CD4-positive, alpha-beta memory T cell (primary cell): ENCODE results near the gene MCM6. TPM values are rescaled to one million over a fixed set of nuclear protein-coding genes. Genes with fewer than 3 reads are reported as not detected.

Source experiments
- CTCF ChIA-PET: fragments of 350-600 bp; sonication (Branson Sonifier 250); formaldehyde crosslinking; loops from one replicate; lab custom pipeline; 2021; ENCODE audit warnings: inconsistent platforms; ENCODE audit not compliant: partially characterized antibody; lab: Charles Lee
- POLR2A ChIA-PET: fragments of 350-600 bp; sonication (Branson Sonifier 250); formaldehyde crosslinking; loops from one replicate; lab custom pipeline; 2021; ENCODE audit not compliant: partially characterized antibody; lab: Charles Lee
- DNase-seq, 5 donors: peaks; one replicate each; pipeline versions ENCODE4 v3.0.0 to v3.0.0-alpha.2; 2020 to 2022; ENCODE audit warnings: mixed read lengths in 1 of 5
- H3K27ac ChIP-seq: one replicate; pipeline ENCODE4 v1.7.0; 2013; ENCODE audit warnings: low read depth, low read length
- H3K27me3 ChIP-seq: 2 replicates; pipeline ENCODE4 v1.7.0; 2013; ENCODE audit warnings: mild to moderate bottlenecking, low read length, moderate library complexity; ENCODE audit not compliant: insufficient read depth
- H3K36me3 ChIP-seq: 2 replicates; pipeline ENCODE4 v1.7.0; 2013; ENCODE audit warnings: mild to moderate bottlenecking, low read length, moderate library complexity; ENCODE audit not compliant: insufficient read depth
- H3K4me1 ChIP-seq: 2 replicates; pipeline ENCODE4 v1.7.0; 2013; ENCODE audit warnings: mild to moderate bottlenecking, low read length, moderate library complexity; ENCODE audit not compliant: insufficient read depth
- H3K4me3 ChIP-seq, 2 donors: one replicate each; pipeline ENCODE4 v1.7.0; 2013; ENCODE audit warnings: low read length in 2 of 2, mild to moderate bottlenecking in 1 of 2
- H3K9me3 ChIP-seq, 2 donors: one replicate each; pipeline ENCODE4 v1.7.0; 2013; ENCODE audit warnings: low read length in 2 of 2, control low read depth in 1 of 2; ENCODE audit not compliant: control insufficient read depth in 1 of 2
- H3K27ac Mint-ChIP-seq, 7 donors: one replicate each; pipeline ENCODE4 v1.8.0; 2020 to 2021; ENCODE audit warnings: mixed read lengths in 7 of 7, mild to moderate bottlenecking in 6 of 7, inconsistent platforms in 3 of 7, moderate library complexity in 3 of 7
- H3K27me3 Mint-ChIP-seq, 2 donors: one replicate each; pipeline ENCODE4 v1.8.0; 2020 to 2021; ENCODE audit warnings: mixed read lengths in 2 of 2
- H3K36me3 Mint-ChIP-seq, 2 donors: one replicate each; pipeline ENCODE4 v1.8.0; 2020 to 2021; ENCODE audit warnings: mixed read lengths in 2 of 2, inconsistent platforms in 1 of 2, mild to moderate bottlenecking in 1 of 2
- H3K4me1 Mint-ChIP-seq, 4 donors: one replicate each; pipeline ENCODE4 v1.8.0; 2020 to 2021; ENCODE audit warnings: mixed read lengths in 4 of 4, mild to moderate bottlenecking in 1 of 4
- H3K4me3 Mint-ChIP-seq, 8 donors: one replicate each; pipeline ENCODE4 v1.8.0; 2020 to 2021; ENCODE audit warnings: mixed read lengths in 8 of 8, mild to moderate bottlenecking in 7 of 8, moderate library complexity in 6 of 8, inconsistent platforms in 3 of 8
- H3K9me3 Mint-ChIP-seq, 8 donors: one replicate each; pipeline ENCODE4 v1.8.0; 2020 to 2021; ENCODE audit warnings: mixed read lengths in 8 of 8, mild to moderate bottlenecking in 5 of 8, inconsistent platforms in 3 of 8, moderate library complexity in 1 of 8
- intact Hi-C: fragments of 100-400 bp; cut with micrococcal nuclease; formaldehyde crosslinking; loops from one replicate; pipeline ENCODE4 v1.15.1; 2023
- polyA plus RNA-seq, 2 donors: library from polyadenylated mRNA; unstranded; fragments of 300-500 nt; fragmentation: Illumina TruSeq; gene quantifications; one replicate each; pipeline ENCODE4 v1.2.3, GENCODE V29; 2021
- total RNA-seq, 2 experiments: library from RNA; stranded (reverse); gene quantifications; one replicate each; pipeline ENCODE4 v1.2.3, GENCODE V29; 2021

MCM6 gene
- total and polyA plus RNA-seq, 4 experiments from 2014 or later, result 16.1 to 32.7 (median 25.1) TPM

DNA sequence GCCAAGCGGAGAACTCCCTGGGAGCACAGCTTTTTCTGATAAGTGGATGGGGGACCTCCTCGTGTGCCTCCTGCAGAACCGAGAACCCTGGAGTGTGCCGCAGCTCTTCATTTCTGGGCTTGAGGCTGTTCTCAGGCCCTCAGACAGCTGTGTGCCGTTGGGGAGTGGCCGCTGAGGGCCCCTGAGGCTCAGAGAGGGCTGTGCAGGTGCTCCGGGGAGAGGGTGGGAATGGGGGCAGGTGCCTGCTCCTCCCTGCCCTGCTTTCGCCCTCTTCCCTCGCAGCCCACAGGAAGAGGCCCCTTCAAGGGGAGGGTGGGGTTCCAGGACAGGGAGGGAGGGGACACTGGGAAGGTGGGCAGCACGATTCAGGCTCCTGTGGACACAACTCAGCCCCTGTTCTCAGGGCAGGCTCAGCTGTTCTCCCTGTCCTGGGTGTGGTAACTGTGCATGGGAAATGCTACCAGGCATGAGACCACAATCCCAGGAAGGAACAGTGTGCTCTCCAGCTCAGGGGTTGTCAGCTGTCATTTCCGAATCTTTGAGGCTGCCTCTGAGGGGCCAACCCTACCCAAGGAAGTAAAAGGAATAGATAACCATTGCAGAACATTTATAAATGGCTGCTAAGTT lies 50.6 kb downstream of the MCM6 start:
- no peaks in the 10 kb centered on the region for H3K36me3 ChIP-seq
- intact Hi-C loops, result no loop called here
- no peaks in the 10 kb centered on the region for H3K27me3 ChIP-seq
- H3K4me3 Mint-ChIP-seq, result no peak overlapping the region
- no peaks in the 10 kb centered on the region for H3K27me3 Mint-ChIP-seq
- no peak overlapping the region for H3K27ac ChIP-seq
- POLR2A ChIA-PET, result no interaction called here
- peaks cover under 1% of the 10 kb centered on the region for H3K4me1 ChIP-seq
- peaks cover 0 to 10% of the 10 kb centered on the region in 2 donors for H3K36me3 Mint-ChIP-seq
- H3K4me1 Mint-ChIP-seq, result peaks cover 0 to 4% (median 2%) of the 10 kb centered on the region in 4 donors
- no peaks in the 10 kb centered on the region for H3K9me3 ChIP-seq
- CTCF ChIA-PET, result interaction anchor here (0.8 to 1.1 kb wide), 2 partner anchors 13 to 28 kb away, joined by 3 read pairs; no protein-coding TSS in a partner anchor
- H3K27ac Mint-ChIP-seq, result no peak overlapping the region
- DNase-seq, result no peak
- peaks cover 0 to 13% (median 9%) of the 10 kb centered on the region in 8 donors for H3K9me3 Mint-ChIP-seq
- H3K4me3 ChIP-seq, result no peak overlapping the region

- Mint-ChIP-seq H3K4me3 (no peak overlapping the region), H3K9me3 (peaks cover 0 to 13% (median 9%) of the 10 kb centered on the region in 8 donors), H3K27me3 (no peaks in the 10 kb centered on the region), H3K27ac (no peak overlapping the region), H3K4me1 (peaks cover 5 to 9% (median 6%) of the 10 kb centered on the region in 4 donors), H3K36me3 (peaks cover 0 to 10% of the 10 kb centered on the region in 2 donors)
- Histone ChIP-seq H3K4me1 (peaks cover 5% of the 10 kb centered on the region), H3K4me3 (no peak overlapping the region), H3K27me3 (no peaks in the 10 kb centered on the region), H3K36me3 (no peaks in the 10 kb centered on the region), H3K9me3 (no peaks in the 10 kb centered on the region), H3K27ac (no peak overlapping the region)
- intact Hi-C loops, result no loop called here
- POLR2A ChIA-PET, result no interaction called here
- CTCF ChIA-PET, result interaction anchor here (1.1 kb wide), 1 partner anchor 14 kb away, joined by 3 read pairs; no protein-coding TSS in a partner anchor
- DNase-seq, result no peak
Measured at GRCh38 chr2:135825131-135825530, 51.1 kb downstream of the MCM6 start.

DNA sequence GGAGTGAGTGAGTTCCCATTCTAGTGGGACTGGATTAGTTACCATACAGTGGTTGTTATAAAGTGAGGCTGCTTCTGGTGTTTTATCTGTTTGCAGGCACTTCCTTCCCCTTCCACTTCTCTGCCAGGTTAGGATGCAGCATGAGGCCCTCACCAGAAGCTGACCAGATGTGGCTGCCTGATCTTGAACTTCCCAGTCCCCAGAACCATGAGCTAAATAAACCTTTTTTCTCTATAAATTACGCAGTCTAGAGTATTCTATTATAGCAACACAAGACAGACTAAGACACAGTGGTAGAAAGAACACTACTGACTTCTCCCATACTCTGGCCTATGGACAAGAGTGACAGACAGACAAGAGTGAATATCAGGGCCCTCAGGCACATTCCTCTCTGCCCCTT lies 53.4 kb downstream of the MCM6 start:
- no peak for DNase-seq
- no peak overlapping the region for H3K27ac ChIP-seq
- no peak overlapping the region for H3K4me3 ChIP-seq
- no peaks in the 10 kb centered on the region for H3K36me3 ChIP-seq
- ChIA-PET CTCF (no interaction called here), POLR2A (no interaction called here)
- no peaks in the 10 kb centered on the region for H3K27me3 ChIP-seq
- H3K36me3 Mint-ChIP-seq, result peaks cover 0 to 10% of the 10 kb centered on the region in 2 donors
- H3K27ac Mint-ChIP-seq, result no peak overlapping the region
- intact Hi-C loops, result no loop called here
- H3K4me3 Mint-ChIP-seq, result no peak overlapping the region
- no peaks in the 10 kb centered on the region for H3K9me3 ChIP-seq
- peaks cover 0 to 13% (median 9%) of the 10 kb centered on the region in 8 donors for H3K9me3 Mint-ChIP-seq
- peaks cover 15% of the 10 kb centered on the region for H3K4me1 ChIP-seq
- H3K4me1 Mint-ChIP-seq, result peaks cover 5 to 21% (median 14%) of the 10 kb centered on the region in 4 donors
- H3K27me3 Mint-ChIP-seq, result peaks cover 0 to 1% of the 10 kb centered on the region in 2 donors

- H3K36me3 ChIP-seq, result no peaks in the 10 kb centered on the region
- H3K4me3 ChIP-seq, result no peak overlapping the region
- peaks cover 0 to 1% of the 10 kb centered on the region in 2 donors for H3K27me3 Mint-ChIP-seq
- peaks cover 15% of the 10 kb centered on the region for H3K4me1 ChIP-seq
- H3K9me3 ChIP-seq, result no peaks in the 10 kb centered on the region
- intact Hi-C loops, result no loop called here
- peaks cover 5 to 21% (median 14%) of the 10 kb centered on the region in 4 donors for H3K4me1 Mint-ChIP-seq
- H3K4me3 Mint-ChIP-seq, result peak overlapping the region in 1 of 8 donors; percentile 21
- H3K27ac Mint-ChIP-seq, result peak overlapping the region in 1 of 7 donors; percentile 43
- no peaks in the 10 kb centered on the region for H3K27me3 ChIP-seq
- peaks cover 0 to 13% (median 9%) of the 10 kb centered on the region in 8 donors for H3K9me3 Mint-ChIP-seq
- POLR2A ChIA-PET, result no interaction called here
- DNase-seq, result no peak
- H3K36me3 Mint-ChIP-seq, result peaks cover 0 to 10% of the 10 kb centered on the region in 2 donors
- H3K27ac ChIP-seq, result no peak overlapping the region
- CTCF ChIA-PET, result interaction anchor here (1.7 kb wide), 1 partner anchor 15 kb away, joined by 4 read pairs; no protein-coding TSS in a partner anchor
Measured at GRCh38 chr2:135821190-135821589, 55.1 kb downstream of the MCM6 start.

- Mint-ChIP-seq H3K9me3 (peaks cover 0 to 13% (median 9%) of the 10 kb centered on the region in 8 donors), H3K4me1 (peaks cover 5 to 21% (median 14%) of the 10 kb centered on the region in 4 donors), H3K4me3 (peak overlapping the region in 7 of 8 donors; percentile 10 to 70 (median 48)), H3K36me3 (peaks cover 0 to 10% of the 10 kb centered on the region in 2 donors), H3K27ac (peak overlapping the region in 3 of 7 donors; percentile 0 to 52 (median 14)), H3K27me3 (peaks cover 0 to 1% of the 10 kb centered on the region in 2 donors)
- ChIA-PET CTCF (interaction anchor here (1.7 kb wide), 1 partner anchor 14 kb away, joined by 4 read pairs; no protein-coding TSS in a partner anchor), POLR2A (interaction anchor here (0.6 kb wide), 1 partner anchor 818 kb away, joined by 3 read pairs; no protein-coding TSS in a partner anchor)
- intact Hi-C loops, result no loop called here
- Histone ChIP-seq H3K9me3 (no peaks in the 10 kb centered on the region), H3K27ac (no peak overlapping the region), H3K36me3 (no peaks in the 10 kb centered on the region), H3K4me1 (peaks cover 15% of the 10 kb centered on the region), H3K27me3 (no peaks in the 10 kb centered on the region), H3K4me3 (no peak overlapping the region)
- DNase-seq, result peak; percentile 20 to 57 (median 28)
Measured at GRCh38 chr2:135820003-135820618, 56.1 kb downstream of the MCM6 start.

GRCh38 chr2:135818937-135819610 lies 57.2 kb downstream of the MCM6 start:
- no peak for DNase-seq
- intact Hi-C loops, result no loop called here
- H3K4me1 ChIP-seq, result peaks cover 15% of the 10 kb centered on the region
- H3K9me3 Mint-ChIP-seq, result peaks cover 1 to 13% (median 9%) of the 10 kb centered on the region in 8 donors
- H3K36me3 Mint-ChIP-seq, result peaks cover 0 to 10% of the 10 kb centered on the region in 2 donors
- POLR2A ChIA-PET, result no interaction called here
- no peak overlapping the region for H3K4me3 ChIP-seq
- H3K27me3 Mint-ChIP-seq, result peaks cover 0 to 1% of the 10 kb centered on the region in 2 donors
- peaks cover 5 to 21% (median 14%) of the 10 kb centered on the region in 4 donors for H3K4me1 Mint-ChIP-seq
- no peaks in the 10 kb centered on the region for H3K36me3 ChIP-seq
- H3K4me3 Mint-ChIP-seq, result peak overlapping the region in 2 of 8 donors; percentile 15 to 50
- CTCF ChIA-PET, result interaction anchor here (1.5 kb wide), 2 partner anchors 22 to 565 kb away, joined by 3 to 5 read pairs; no protein-coding TSS in a partner anchor
- H3K27me3 ChIP-seq, result no peaks in the 10 kb centered on the region
- no peaks in the 10 kb centered on the region for H3K9me3 ChIP-seq
- no peak overlapping the region for H3K27ac ChIP-seq
- H3K27ac Mint-ChIP-seq, result peak overlapping the region in 1 of 7 donors; percentile 42
